Dedifferentiated amniotic fluid mesenchymal stem cell (primary cell): ENCODE data around the gene MS4A1.
"Not testable (repeated sequence)": the region's sequence is repeated elsewhere in the genome, so short reads cannot be mapped to it uniquely, and the experiment has no call there.

Experiments
- DNase-seq: peaks from one replicate; pipeline ENCODE4 v3.0.0-alpha.2; 2016; ENCODE audit errors: extremely low spot score

MS4A1 gene

GRCh38 chr11:60502221-60502775 lies 46.7 kb downstream of the MS4A1 start:
- DNase-seq: no peak

- DNase-seq: no peak
Measured at GRCh38 chr11:60504219-60504905, 48.7 kb downstream of the MS4A1 start.

- not testable (repeated sequence) for DNase-seq
Measured at GRCh38 chr11:60509609-60510008, 54.0 kb downstream of the MS4A1 start.

- not testable (repeated sequence) for DNase-seq
Measured at GRCh38 chr11:60510209-60510608, 54.6 kb downstream of the MS4A1 start.

GRCh38 chr11:60511393-60511792 lies 55.7 kb downstream of the MS4A1 start:
- DNase-seq: no peak

GRCh38 chr11:60512651-60513225 lies 57.1 kb downstream of the MS4A1 start:
- no peak for DNase-seq

GRCh38 chr11:60513496-60514460 lies 58.1 kb downstream of the MS4A1 start:
- DNase-seq: no peak

- DNase-seq: no peak
Measured at GRCh38 chr11:60515144-60515855, 59.7 kb downstream of the MS4A1 start, which contains the start of gene MS4A13. Gene MS4A13 (plus strand): TSS chr11:60515392. CDS start chr11:60518084, 2,692 bp downstream.
